ENCODE results near the gene SPATA18.

GRCh38 chr4:52094376-52095145 lies 43.5 kb downstream of the SPATA18 start:
- no peak for TF ChIP-seq POLR2A (IDR thresholded peaks at IDR 0.05)
- TF ChIP-seq, protein P1, sequence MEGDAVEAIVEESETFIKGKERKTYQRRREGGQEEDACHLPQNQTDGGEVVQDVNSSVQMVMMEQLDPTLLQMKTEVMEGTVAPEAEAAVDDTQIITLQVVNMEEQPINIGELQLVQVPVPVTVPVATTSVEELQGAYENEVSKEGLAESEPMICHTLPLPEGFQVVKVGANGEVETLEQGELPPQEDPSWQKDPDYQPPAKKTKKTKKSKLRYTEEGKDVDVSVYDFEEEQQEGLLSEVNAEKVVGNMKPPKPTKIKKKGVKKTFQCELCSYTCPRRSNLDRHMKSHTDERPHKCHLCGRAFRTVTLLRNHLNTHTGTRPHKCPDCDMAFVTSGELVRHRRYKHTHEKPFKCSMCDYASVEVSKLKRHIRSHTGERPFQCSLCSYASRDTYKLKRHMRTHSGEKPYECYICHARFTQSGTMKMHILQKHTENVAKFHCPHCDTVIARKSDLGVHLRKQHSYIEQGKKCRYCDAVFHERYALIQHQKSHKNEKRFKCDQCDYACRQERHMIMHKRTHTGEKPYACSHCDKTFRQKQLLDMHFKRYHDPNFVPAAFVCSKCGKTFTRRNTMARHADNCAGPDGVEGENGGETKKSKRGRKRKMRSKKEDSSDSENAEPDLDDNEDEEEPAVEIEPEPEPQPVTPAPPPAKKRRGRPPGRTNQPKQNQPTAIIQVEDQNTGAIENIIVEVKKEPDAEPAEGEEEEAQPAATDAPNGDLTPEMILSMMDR (IDR thresholded peaks at IDR 0.05) = no peak
